Duodenal mucosa (tissue), 2 donors: Measurements from ENCODE around the gene CAPS.

Experiments used
- H3K27ac ChIP-seq: one replicate; pipeline ENCODE4 v1.7.0; 2013; ENCODE audit warnings: low read depth, low read length
- H3K27me3 ChIP-seq, 2 donors: one replicate each; pipeline ENCODE4 v1.7.0; 2013; ENCODE audit warnings: low read length in 2 of 2, control low read depth in 1 of 2; ENCODE audit not compliant: insufficient read depth in 2 of 2, control insufficient read depth in 1 of 2
- H3K36me3 ChIP-seq, 2 donors: one replicate each; pipeline ENCODE4 v1.7.0; 2013; ENCODE audit warnings: low read length in 2 of 2, control low read depth in 1 of 2; ENCODE audit not compliant: insufficient read depth in 2 of 2, control insufficient read depth in 1 of 2
- H3K4me1 ChIP-seq, 2 donors: one replicate each; pipeline ENCODE4 v1.7.0; 2013; ENCODE audit warnings: low read length in 2 of 2, control low read depth in 1 of 2; ENCODE audit not compliant: insufficient read depth in 2 of 2, control insufficient read depth in 1 of 2
- H3K4me3 ChIP-seq, 2 donors: one replicate each; pipeline ENCODE4 v1.7.0; 2013; ENCODE audit warnings: low read length in 2 of 2, low read depth in 1 of 2
- H3K9ac ChIP-seq, 2 donors: one replicate each; pipeline ENCODE4 v1.7.0; 2013; ENCODE audit warnings: low read length in 2 of 2, low read depth in 1 of 2
- H3K9me3 ChIP-seq, 2 donors: one replicate each; pipeline ENCODE4 v1.7.0; 2013; ENCODE audit warnings: low read length in 2 of 2, control low read depth in 1 of 2; ENCODE audit not compliant: control insufficient read depth in 1 of 2

The CAPS gene

GRCh38 chr19:5932609-5933262 is 18.7 kb downstream of the CAPS start:
- Histone ChIP-seq H3K4me3 (no peak overlapping the region), H3K27me3 (no peaks in the 10 kb centered on the region), H3K9ac (no peak overlapping the region), H3K27ac (no peak overlapping the region), H3K36me3 (peaks cover 31 to 82% of the 10 kb centered on the region in 2 donors), H3K9me3 (no peaks in the 10 kb centered on the region), H3K4me1 (peaks cover 0 to 7% of the 10 kb centered on the region in 2 donors)

GRCh38 chr19:5933391-5934068 is 19.5 kb downstream of the CAPS start:
- Histone ChIP-seq H3K27me3 (no peaks in the 10 kb centered on the region), H3K9ac (no peak overlapping the region), H3K4me3 (no peak overlapping the region), H3K36me3 (peaks cover 28 to 79% of the 10 kb centered on the region in 2 donors), H3K27ac (no peak overlapping the region), H3K4me1 (peaks cover 0 to 7% of the 10 kb centered on the region in 2 donors), H3K9me3 (no peaks in the 10 kb centered on the region)

- no peak overlapping the region for H3K27ac ChIP-seq
- H3K4me1 ChIP-seq = peaks cover 0 to 7% of the 10 kb centered on the region in 2 donors
- H3K4me3 ChIP-seq = no peak overlapping the region
- H3K9me3 ChIP-seq = no peaks in the 10 kb centered on the region
- H3K36me3 ChIP-seq = peaks cover 25 to 76% of the 10 kb centered on the region in 2 donors
- H3K9ac ChIP-seq = no peak overlapping the region
- H3K27me3 ChIP-seq = no peaks in the 10 kb centered on the region
These were observed 20.0 kb downstream of the CAPS start for GRCh38 chr19:5934069-5934401.

GRCh38 chr19:5934774-5935472 is 20.9 kb downstream of the CAPS start:
- Histone ChIP-seq H3K36me3 (peaks cover 28 to 76% of the 10 kb centered on the region in 2 donors), H3K9me3 (no peaks in the 10 kb centered on the region)

GRCh38 chr19:5935473-5936291 is 21.6 kb downstream of the CAPS start:
- H3K4me3 ChIP-seq = no peak overlapping the region
- H3K4me1 ChIP-seq = peaks cover 0 to 7% of the 10 kb centered on the region in 2 donors
- no peak overlapping the region for H3K27ac ChIP-seq
- H3K9ac ChIP-seq = no peak overlapping the region
- H3K9me3 ChIP-seq = no peaks in the 10 kb centered on the region
- no peaks in the 10 kb centered on the region for H3K27me3 ChIP-seq
- peaks cover 30 to 76% of the 10 kb centered on the region in 2 donors for H3K36me3 ChIP-seq

More at GRCh38 chr19:5934774-5935472, 20.9 kb downstream of the CAPS start:
- Histone ChIP-seq H3K27ac (no peak overlapping the region), H3K9ac (no peak overlapping the region), H3K27me3 (no peaks in the 10 kb centered on the region), H3K4me1 (peaks cover 0 to 7% of the 10 kb centered on the region in 2 donors), H3K4me3 (no peak overlapping the region)

GRCh38 chr19:5936292-5936592 is 22.2 kb downstream of the CAPS start:
- Histone ChIP-seq H3K4me1 (peaks cover 0 to 7% of the 10 kb centered on the region in 2 donors), H3K9me3 (no peaks in the 10 kb centered on the region), H3K36me3 (peaks cover 30 to 76% of the 10 kb centered on the region in 2 donors), H3K9ac (no peak overlapping the region), H3K27me3 (no peaks in the 10 kb centered on the region), H3K27ac (no peak overlapping the region), H3K4me3 (no peak overlapping the region)

GRCh38 chr19:5937550-5937949 is 23.5 kb downstream of the CAPS start:
- H3K9ac ChIP-seq = no peak overlapping the region
- H3K9me3 ChIP-seq = no peaks in the 10 kb centered on the region
- H3K4me1 ChIP-seq = peaks cover 0 to 7% of the 10 kb centered on the region in 2 donors
- H3K27me3 ChIP-seq = no peaks in the 10 kb centered on the region
- H3K27ac ChIP-seq = no peak overlapping the region
- peaks cover 30 to 65% of the 10 kb centered on the region in 2 donors for H3K36me3 ChIP-seq
- H3K4me3 ChIP-seq = no peak overlapping the region

- Histone ChIP-seq H3K9me3 (no peaks in the 10 kb centered on the region), H3K4me3 (no peak overlapping the region), H3K27ac (no peak overlapping the region), H3K27me3 (no peaks in the 10 kb centered on the region), H3K9ac (no peak overlapping the region), H3K36me3 (peaks cover 34 to 52% of the 10 kb centered on the region in 2 donors), H3K4me1 (peaks cover 6 to 7% of the 10 kb centered on the region in 2 donors)
These were observed 26.5 kb downstream of the CAPS start for GRCh38 chr19:5940260-5941208.

GRCh38 chr19:5941673-5942072 is 27.6 kb downstream of the CAPS start:
- Histone ChIP-seq H3K27me3 (no peaks in the 10 kb centered on the region), H3K9ac (no peak overlapping the region), H3K9me3 (no peaks in the 10 kb centered on the region), H3K36me3 (peaks cover 34 to 48% of the 10 kb centered on the region in 2 donors), H3K4me3 (no peak overlapping the region), H3K4me1 (peaks cover 4 to 10% of the 10 kb centered on the region in 2 donors), H3K27ac (no peak overlapping the region)
